ENCODE data around the gene NLK.

GRCh38 chr17:28196636-28197035 lies 154.2 kb downstream of the NLK start:
- TF ChIP-seq FOXM1 (IDR thresholded peaks at IDR 0.05; ENCODE audit: borderline replicate concordance): no peak
- no peak for TF ChIP-seq BHLHE40 (IDR thresholded peaks at IDR 0.05; ENCODE audit: borderline replicate concordance)
- TF ChIP-seq SP1 (IDR thresholded peaks at IDR 0.05): no peak
- TF ChIP-seq HDGF (IDR thresholded peaks at IDR 0.05; ENCODE audit: borderline replicate concordance): no peak
- no peak for TF ChIP-seq FOXK2 (IDR thresholded peaks at IDR 0.05)
- TF ChIP-seq FOXA1 (IDR thresholded peaks at IDR 0.05): no peak
- no peak for TF ChIP-seq ELF4 (IDR thresholded peaks at IDR 0.05)
- no peak for TF ChIP-seq SUZ12 (IDR thresholded peaks at IDR 0.05)
- no peak for TF ChIP-seq L3MBTL2 (conservative IDR thresholded peaks at IDR 0.05)

Measured in HEK293T (cell line).